Neuron (in vitro differentiated cells): Measurements from ENCODE around the gene RPL35.
"Not testable (repeated sequence)": the region's sequence is repeated elsewhere in the genome, so short reads cannot be mapped to it uniquely, and the experiment has no call there.

ENCODE experiments used
- H2AFZ ChIP-seq: one replicate; pipeline ENCODE4 v1.6.1; 2013; ENCODE audit warnings: low read depth, mild to moderate bottlenecking, inconsistent platforms, low read length, moderate library complexity
- H3K27me3 ChIP-seq: one replicate; pipeline ENCODE4 v1.6.1; 2013; ENCODE audit warnings: low read length; ENCODE audit not compliant: insufficient read depth
- H3K36me3 ChIP-seq: one replicate; pipeline ENCODE4 v1.6.1; 2013; ENCODE audit warnings: low read length; ENCODE audit not compliant: insufficient read depth
- H3K4me1 ChIP-seq: one replicate; pipeline ENCODE4 v1.6.1; 2013; ENCODE audit warnings: low read length; ENCODE audit not compliant: insufficient read depth
- H3K4me3 ChIP-seq: 2 replicates; pipeline ENCODE4 v1.5.1; 2013; ENCODE audit warnings: mild to moderate bottlenecking, low read length, moderate library complexity
- H3K9me3 ChIP-seq: one replicate; pipeline ENCODE4 v1.6.1; 2013; ENCODE audit warnings: low read length

RPL35 gene

DNA sequence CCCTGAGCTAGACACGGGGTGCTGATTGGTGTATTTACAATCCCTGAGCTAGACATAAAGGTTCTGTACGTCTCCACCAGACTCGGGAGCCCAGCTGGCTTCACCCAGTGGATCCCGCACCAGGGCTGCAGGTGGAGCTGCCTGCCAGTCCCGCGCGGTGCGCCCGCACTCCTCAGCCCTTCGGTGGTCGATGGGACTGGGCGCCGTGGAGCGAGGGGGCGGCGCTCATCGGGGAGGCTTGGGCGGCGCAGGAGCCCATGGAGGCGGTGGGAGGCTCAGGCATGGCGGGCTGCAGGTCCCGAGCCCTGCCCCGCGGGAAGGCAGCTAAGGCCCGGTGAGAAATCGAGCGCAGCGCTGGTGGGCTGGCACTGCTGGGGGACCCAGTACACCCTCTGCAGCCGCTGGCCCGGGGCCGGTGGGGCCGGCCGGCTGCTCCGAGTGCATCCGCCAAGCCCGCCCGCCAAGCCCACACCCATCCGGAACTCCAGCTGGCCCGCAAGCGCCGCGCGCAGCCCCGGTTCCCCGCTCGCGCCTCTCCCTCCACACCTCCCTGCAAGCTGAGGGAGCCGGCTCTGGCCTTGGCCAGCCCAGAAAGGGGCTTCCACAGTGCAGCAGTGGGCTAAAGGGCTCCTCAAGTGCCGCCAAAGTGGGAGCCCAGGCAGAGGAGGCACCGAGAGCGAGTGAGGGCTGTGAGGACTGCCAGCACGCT lies 23.0 kb downstream of the RPL35 start:
- H3K36me3 ChIP-seq, H3K27me3 ChIP-seq, H3K4me3 ChIP-seq, H3K4me1 ChIP-seq, H2AFZ ChIP-seq, H3K9me3 ChIP-seq: not testable (repeated sequence)

GRCh38 chr9:124838132-124838531 lies 23.6 kb downstream of the RPL35 start:
- H3K27me3 ChIP-seq, H3K4me3 ChIP-seq, H3K36me3 ChIP-seq, H2AFZ ChIP-seq, H3K4me1 ChIP-seq, H3K9me3 ChIP-seq: not testable (repeated sequence)

DNA sequence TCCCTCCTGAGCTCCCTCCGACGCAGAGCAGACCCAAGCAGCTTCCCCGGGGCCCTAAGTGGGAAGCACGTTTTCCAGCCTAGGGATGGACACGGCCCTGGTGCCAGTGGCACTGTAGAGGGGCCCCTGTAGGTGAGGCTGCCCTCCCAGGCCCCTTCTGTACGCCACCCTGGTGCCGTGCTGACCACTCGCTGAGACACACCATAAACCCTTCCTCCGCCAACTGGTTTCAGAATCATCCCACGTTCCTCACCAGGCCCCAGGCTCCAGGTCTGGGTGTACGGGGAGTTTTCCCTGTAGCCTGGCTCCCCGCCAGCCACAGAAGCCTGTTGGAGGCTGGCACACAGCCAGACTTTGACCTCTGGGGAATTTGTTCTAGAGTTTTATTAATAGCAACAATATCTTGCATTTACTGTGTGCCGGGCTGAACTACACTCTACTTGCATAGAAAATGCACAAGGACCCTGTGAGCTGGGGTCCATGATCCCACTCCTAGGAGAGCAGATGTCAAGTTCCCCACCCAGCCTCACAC lies 26.7 kb downstream of the RPL35 start:
- peaks cover 14% of the 10 kb centered on the region for H3K27me3 ChIP-seq
- H3K9me3 ChIP-seq: no peaks in the 10 kb centered on the region
- no peaks in the 10 kb centered on the region for H3K4me1 ChIP-seq
- no peaks in the 10 kb centered on the region for H3K36me3 ChIP-seq
- H2AFZ ChIP-seq: no peak overlapping the region
- H3K4me3 ChIP-seq: no peak overlapping the region

DNA sequence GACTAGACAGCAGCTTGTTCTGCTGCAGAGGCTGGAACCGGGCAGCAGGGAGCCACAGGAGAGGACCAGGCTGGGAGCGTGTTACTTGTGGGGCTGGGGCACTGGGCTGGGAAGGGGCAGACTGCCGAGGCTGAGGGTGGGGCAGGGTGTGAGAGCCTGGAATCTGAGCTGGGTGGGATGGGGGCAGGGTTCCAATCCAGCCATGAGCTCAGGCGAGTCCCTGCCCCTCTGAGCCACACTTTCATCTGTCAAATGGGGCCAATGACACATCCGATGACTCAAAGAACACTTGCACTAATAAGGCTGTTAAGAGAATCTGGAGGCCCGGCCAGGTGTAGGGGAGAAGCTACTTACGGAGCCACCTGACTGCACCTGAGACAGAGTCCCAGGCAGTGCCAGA lies 27.2 kb downstream of the RPL35 start:
- Histone ChIP-seq H3K4me1 (no peaks in the 10 kb centered on the region), H2AFZ (no peak overlapping the region), H3K27me3 (peaks cover 14% of the 10 kb centered on the region), H3K4me3 (no peak overlapping the region), H3K9me3 (no peaks in the 10 kb centered on the region), H3K36me3 (no peaks in the 10 kb centered on the region)

DNA sequence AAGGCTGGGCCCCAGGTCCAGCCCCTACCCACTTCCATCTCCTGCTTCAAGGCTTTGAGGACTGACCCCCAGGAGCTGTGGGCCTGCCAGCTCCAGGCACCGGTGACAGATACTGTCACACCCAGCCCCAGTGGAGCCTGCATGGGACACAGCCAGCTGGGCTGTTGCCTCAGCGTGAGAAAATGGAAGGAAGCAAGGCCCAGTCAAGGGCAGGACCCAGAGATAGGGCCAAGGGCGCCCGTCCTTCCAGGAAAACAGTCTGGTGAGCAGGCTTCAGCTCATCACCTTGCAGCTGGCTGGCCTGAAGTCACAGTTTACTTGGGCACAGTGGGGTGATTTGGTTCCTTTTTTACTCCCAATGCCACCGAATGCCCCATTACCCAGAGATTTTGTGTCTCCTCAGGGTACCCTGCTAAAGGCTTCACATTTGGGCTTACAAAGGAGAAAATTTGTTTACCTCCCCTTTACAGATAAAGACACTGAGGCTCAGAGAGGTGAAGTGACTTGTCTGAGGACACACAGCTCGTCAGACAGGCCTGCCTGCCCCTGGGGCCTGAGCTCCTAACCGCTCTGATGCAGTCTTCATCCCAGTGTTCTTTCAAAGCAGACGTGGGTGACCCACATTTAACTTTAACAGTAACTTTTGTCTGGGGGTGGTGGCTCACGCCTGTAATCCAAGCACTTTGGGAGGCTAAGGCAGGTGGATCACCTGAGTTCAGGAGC lies 30.0 kb downstream of the RPL35 start:
- no peak overlapping the region for H3K4me3 ChIP-seq
- H3K36me3 ChIP-seq: no peaks in the 10 kb centered on the region
- H3K4me1 ChIP-seq: no peaks in the 10 kb centered on the region
- no peaks in the 10 kb centered on the region for H3K9me3 ChIP-seq
- H3K27me3 ChIP-seq: peaks cover 14% of the 10 kb centered on the region
- H2AFZ ChIP-seq: no peak overlapping the region

DNA sequence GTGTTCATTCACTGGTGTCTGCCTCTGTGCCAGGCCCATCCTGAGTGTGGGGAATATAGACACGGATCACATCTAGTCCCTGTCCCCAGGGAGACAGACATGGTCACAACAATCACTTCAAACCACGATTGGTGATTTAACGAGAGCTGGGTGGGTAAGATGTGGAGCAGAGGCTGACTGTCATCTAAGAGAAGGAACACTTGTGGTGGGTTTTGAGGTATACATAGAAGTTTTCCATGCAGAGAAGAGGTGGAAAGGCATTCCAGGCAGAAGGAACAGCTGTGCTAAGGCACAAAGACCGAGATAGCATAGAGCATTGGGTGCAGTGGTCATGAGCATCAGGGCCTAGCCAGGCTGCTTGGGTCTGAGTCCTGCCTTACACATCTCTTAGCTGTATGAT lies 31.2 kb downstream of the RPL35 start:
- H2AFZ ChIP-seq: no peak overlapping the region
- peaks cover 14% of the 10 kb centered on the region for H3K27me3 ChIP-seq
- H3K4me3 ChIP-seq: no peak overlapping the region
- no peaks in the 10 kb centered on the region for H3K9me3 ChIP-seq
- H3K4me1 ChIP-seq: no peaks in the 10 kb centered on the region
- no peaks in the 10 kb centered on the region for H3K36me3 ChIP-seq

DNA sequence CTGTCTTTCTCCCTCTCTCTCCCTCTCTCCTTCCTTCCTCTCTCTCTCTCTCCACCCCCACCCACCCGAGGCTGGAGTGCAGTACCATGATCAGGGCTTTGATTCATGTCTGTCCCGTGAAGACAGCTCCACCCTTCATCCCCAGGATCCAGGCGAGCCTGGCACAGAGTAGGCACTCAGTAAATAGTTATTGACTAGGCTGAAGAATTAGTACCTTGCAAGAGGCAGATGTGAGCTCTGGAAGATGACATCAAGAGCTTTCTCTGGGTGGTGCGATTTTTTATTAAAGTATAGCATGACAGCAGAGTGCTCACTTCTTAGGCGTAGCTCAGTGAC lies 32.5 kb downstream of the RPL35 start:
- Histone ChIP-seq H3K36me3 (no peaks in the 10 kb centered on the region), H3K4me1 (no peaks in the 10 kb centered on the region), H3K27me3 (peaks cover 8% of the 10 kb centered on the region), H2AFZ (no peak overlapping the region), H3K9me3 (no peaks in the 10 kb centered on the region), H3K4me3 (no peak overlapping the region)

GRCh38 chr9:124828489-124829333 lies 33.0 kb downstream of the RPL35 start:
- Histone ChIP-seq H3K36me3 (no peaks in the 10 kb centered on the region), H3K4me1 (no peaks in the 10 kb centered on the region), H3K9me3 (no peaks in the 10 kb centered on the region), H3K4me3 (no peak overlapping the region), H3K27me3 (peaks cover 8% of the 10 kb centered on the region), H2AFZ (no peak overlapping the region)

DNA sequence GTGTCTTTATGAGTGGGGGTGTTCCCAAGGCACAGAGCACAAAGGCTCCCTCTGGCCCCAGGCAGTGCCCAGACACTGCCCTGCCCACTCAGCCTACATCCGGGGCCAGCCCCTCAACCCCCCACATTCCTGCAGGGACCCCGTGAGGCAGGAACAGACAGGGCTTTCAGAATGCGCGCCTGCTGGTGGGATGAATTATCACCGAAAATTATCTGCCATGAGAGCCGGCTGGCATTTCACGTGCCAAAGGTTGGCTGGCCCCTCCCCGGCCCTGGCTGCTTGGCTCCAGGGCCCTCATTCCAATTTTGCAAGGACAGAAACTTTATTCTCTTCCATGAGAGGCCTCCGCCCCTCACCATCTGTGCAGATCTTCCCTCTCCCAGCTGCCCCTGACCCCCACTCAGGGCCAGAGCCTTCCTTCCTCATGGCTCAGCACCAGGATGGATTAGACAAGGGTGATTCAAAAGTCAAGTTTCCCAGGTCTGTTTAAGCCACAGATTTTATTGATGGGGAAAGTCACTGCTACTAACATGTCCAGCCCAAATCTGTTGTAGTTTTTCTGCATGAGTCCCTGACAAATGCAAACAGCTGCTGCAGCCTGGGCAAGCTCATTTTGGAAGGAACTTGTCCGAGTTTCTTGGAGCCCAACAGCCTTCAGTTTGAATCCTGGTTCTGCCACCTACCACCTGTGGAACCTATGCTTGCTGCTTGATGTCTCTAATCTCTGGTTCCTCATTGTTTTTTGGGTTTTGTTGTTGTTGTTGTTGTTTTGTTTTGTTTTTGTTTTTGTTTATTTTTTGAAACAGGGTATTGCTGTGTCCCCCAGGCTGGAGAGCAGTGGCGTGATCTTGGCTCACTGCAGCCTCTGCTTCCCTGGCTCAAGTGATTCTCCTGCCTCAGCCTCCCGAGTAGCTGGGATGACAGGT lies 40.8 kb downstream of the RPL35 start:
- Histone ChIP-seq H3K4me3 (no peak overlapping the region), H3K36me3 (no peaks in the 10 kb centered on the region), H2AFZ (no peak overlapping the region), H3K4me1 (no peaks in the 10 kb centered on the region), H3K9me3 (no peaks in the 10 kb centered on the region), H3K27me3 (no peaks in the 10 kb centered on the region)

DNA sequence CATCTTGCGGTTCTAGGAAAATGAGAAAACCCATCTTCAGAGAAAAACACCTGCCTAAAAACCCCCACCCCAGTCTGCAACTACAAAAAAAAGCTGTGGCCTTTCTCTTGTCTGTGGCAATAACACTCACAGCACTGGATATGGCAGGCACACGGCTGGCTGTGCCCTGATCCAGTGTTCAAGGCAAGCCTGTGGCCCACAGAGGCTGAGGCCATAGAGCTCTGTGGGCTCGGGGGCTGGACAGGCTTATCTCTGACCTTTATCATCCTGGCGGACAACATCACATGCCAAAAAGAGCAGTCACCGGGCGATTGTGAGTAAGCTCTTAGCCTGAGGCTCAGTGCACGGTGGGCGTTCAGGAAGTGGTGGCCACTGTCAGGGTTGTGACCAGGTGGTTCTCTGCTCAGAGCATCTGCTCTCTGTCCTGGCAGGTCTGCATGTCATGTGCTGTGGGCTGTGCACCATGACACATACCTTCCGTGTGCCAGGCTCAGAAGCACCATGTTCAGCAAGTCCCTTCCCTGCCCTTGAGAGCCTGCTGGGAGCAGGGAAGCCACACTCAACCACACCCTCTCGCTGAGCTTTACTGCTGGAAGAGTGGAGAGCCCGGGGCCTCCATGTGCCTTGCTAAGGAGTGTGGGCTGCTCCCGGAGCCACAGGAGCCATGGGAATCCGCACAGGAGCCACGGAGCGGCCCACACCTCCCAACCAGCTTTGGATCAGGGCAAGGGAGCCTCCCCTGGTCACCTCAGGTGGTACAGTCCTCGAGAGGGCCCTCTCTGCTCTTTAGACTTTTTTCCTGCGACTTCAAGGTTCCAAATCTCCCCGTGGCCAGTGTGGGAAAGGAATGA lies 43.1 kb downstream of the RPL35 start:
- H3K4me3 ChIP-seq: no peak overlapping the region

GRCh38 chr9:124815601-124816000 lies 46.2 kb downstream of the RPL35 start:
- Histone ChIP-seq H3K4me1 (peaks cover 24% of the 10 kb centered on the region), H3K9me3 (no peaks in the 10 kb centered on the region), H3K36me3 (no peaks in the 10 kb centered on the region), H2AFZ (no peak overlapping the region), H3K27me3 (no peaks in the 10 kb centered on the region), H3K4me3 (no peak overlapping the region)

More for the DNA sequence above, 43.1 kb downstream of the RPL35 start:
- no peaks in the 10 kb centered on the region for H3K4me1 ChIP-seq
- no peak overlapping the region for H2AFZ ChIP-seq
- no peaks in the 10 kb centered on the region for H3K36me3 ChIP-seq
- no peaks in the 10 kb centered on the region for H3K9me3 ChIP-seq
- no peaks in the 10 kb centered on the region for H3K27me3 ChIP-seq

DNA sequence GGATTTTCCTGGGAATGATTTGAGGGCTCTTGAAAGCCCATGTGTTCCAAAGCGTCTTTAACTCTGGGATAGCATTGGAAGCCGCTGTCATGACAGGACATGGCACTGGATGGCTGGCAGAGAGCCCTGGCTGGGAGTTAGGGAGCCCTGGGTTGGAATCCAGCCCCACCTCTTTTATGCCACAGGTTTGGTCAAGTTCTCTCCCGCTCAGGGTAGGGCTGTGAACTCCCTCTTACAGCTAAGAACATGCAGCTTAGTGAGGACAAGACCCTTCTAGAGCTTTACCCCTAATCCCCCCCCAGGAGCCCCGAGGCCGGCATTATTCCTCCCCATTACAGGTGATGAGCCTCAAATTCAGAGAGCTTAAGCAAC lies 47.6 kb downstream of the RPL35 start:
- Histone ChIP-seq H3K4me1 (peaks cover 28% of the 10 kb centered on the region), H3K9me3 (no peaks in the 10 kb centered on the region), H3K36me3 (no peaks in the 10 kb centered on the region), H3K4me3 (no peak overlapping the region), H3K27me3 (no peaks in the 10 kb centered on the region), H2AFZ (no peak overlapping the region)
